Activated CD8-positive, alpha-beta T cell treated with anti-CD3 and anti-CD28 coated beads for 36 hours (primary cell): ENCODE measurements around the gene CCDC146. TPM values are rescaled to one million over a fixed set of nuclear protein-coding genes. Genes with fewer than 3 reads are reported as not detected.

Experiments
- ATAC-seq: fragments of 200-7000 bp; cut with Tn5 transposase; one replicate; pipeline ENCODE4 v1.10.0; 2021; ENCODE audit warnings: mild to moderate bottlenecking, moderate library complexity
- CTCF ChIA-PET: fragments of 350-600 bp; sonication (Branson Sonifier 250); formaldehyde crosslinking; loops from one replicate; lab custom pipeline; 2021; ENCODE audit warnings: antibody characterized with exemption; lab: Charles Lee
- POLR2A ChIA-PET: fragments of 350-600 bp; sonication (Branson Sonifier 250); formaldehyde crosslinking; loops from one replicate; lab custom pipeline; 2021; ENCODE audit warnings: antibody characterized with exemption; lab: Charles Lee
- DNase-seq: peaks from one replicate; pipeline ENCODE4 v3.0.0-alpha.2; 2020
- H3K27ac Mint-ChIP-seq: one replicate; pipeline ENCODE4 v1.8.0; 2021; ENCODE audit warnings: mild to moderate bottlenecking, mixed read lengths
- H3K27me3 Mint-ChIP-seq: one replicate; pipeline ENCODE4 v1.8.0; 2021; ENCODE audit warnings: mixed read lengths
- H3K36me3 Mint-ChIP-seq: one replicate; pipeline ENCODE4 v1.8.0; 2021; ENCODE audit warnings: low read depth, mixed read lengths
- H3K4me1 Mint-ChIP-seq: one replicate; pipeline ENCODE4 v1.8.0; 2021; ENCODE audit warnings: low read depth, mixed read lengths
- H3K4me3 Mint-ChIP-seq: one replicate; pipeline ENCODE4 v1.8.0; 2021; ENCODE audit warnings: mild to moderate bottlenecking, moderate library complexity, mixed read lengths
- H3K9me3 Mint-ChIP-seq: one replicate; pipeline ENCODE4 v1.8.0; 2021; ENCODE audit warnings: mixed read lengths
- CTCF ChIP-seq: fragments of 200-600 bp; IDR thresholded peaks from one replicate; pipeline ENCODE4 v1.8.0; 2022; ENCODE audit warnings: antibody characterized with exemption, mild to moderate bottlenecking
- intact Hi-C: fragments of 100-400 bp; cut with micrococcal nuclease; formaldehyde crosslinking; loops from one replicate; pipeline ENCODE4 v1.10.0; 2022
- total RNA-seq, 2 experiments: library from RNA; stranded (reverse); gene quantifications; one replicate each; pipeline ENCODE4 v1.2.3, GENCODE V29; 2021

The CCDC146 gene
- total RNA-seq, 2 experiments from 2014 or later, result 2.1 to 2.6 TPM

- no peaks in the 10 kb centered on the region for H3K36me3 Mint-ChIP-seq
- H3K9me3 Mint-ChIP-seq, result no peaks in the 10 kb centered on the region
- ChIA-PET CTCF (interaction anchor here (1.7 to 1.9 kb wide), 2 partner anchors 12 to 15 kb away, joined by 4 to 12 read pairs; no protein-coding TSS in a partner anchor), POLR2A (no interaction called here)
- DNase-seq, result no peak
- H3K4me3 Mint-ChIP-seq, result no peak overlapping the region
- intact Hi-C loops, result no loop called here
- no peak for ATAC-seq
- H3K4me1 Mint-ChIP-seq, result no peaks in the 10 kb centered on the region
- no peak overlapping the region for H3K27ac Mint-ChIP-seq
- H3K27me3 Mint-ChIP-seq, result no peaks in the 10 kb centered on the region
- no peak for TF ChIP-seq CTCF
Observed at GRCh38 chr7:77258593-77258992, 136.2 kb downstream of the CCDC146 start.

GRCh38 chr7:77262316-77262715 is 139.9 kb downstream of the CCDC146 start:
- no peaks in the 10 kb centered on the region for H3K9me3 Mint-ChIP-seq

GRCh38 chr7:77265666-77266065 is 143.3 kb downstream of the CCDC146 start:
- ChIA-PET CTCF (interaction anchor here (0.7 to 2.7 kb wide), 5 partner anchors 13 to 131 kb away, joined by 3 to 8 read pairs (median 3); no protein-coding TSS in a partner anchor), POLR2A (no interaction called here)
- ATAC-seq, result no peak
- H3K9me3 Mint-ChIP-seq, result no peaks in the 10 kb centered on the region
- intact Hi-C loops, result no loop called here
- H3K4me3 Mint-ChIP-seq, result no peak overlapping the region
- H3K4me1 Mint-ChIP-seq, result peaks cover 14% of the 10 kb centered on the region
- H3K27ac Mint-ChIP-seq, result peak overlapping the region; percentile 27
- H3K36me3 Mint-ChIP-seq, result no peaks in the 10 kb centered on the region
- no peaks in the 10 kb centered on the region for H3K27me3 Mint-ChIP-seq
- DNase-seq, result no peak
- no peak for TF ChIP-seq CTCF

More at GRCh38 chr7:77262316-77262715, 139.9 kb downstream of the CCDC146 start:
- Mint-ChIP-seq H3K27ac (no peak overlapping the region), H3K27me3 (no peaks in the 10 kb centered on the region), H3K36me3 (no peaks in the 10 kb centered on the region), H3K4me3 (no peak overlapping the region), H3K4me1 (peaks cover 14% of the 10 kb centered on the region)
- intact Hi-C loops, result no loop called here
- TF ChIP-seq CTCF, result no peak
- no peak for DNase-seq
- CTCF ChIA-PET, result interaction anchor here (0.7 to 3.2 kb wide), 3 partner anchors 9 to 389 kb away, joined by 3 to 11 read pairs (median 3); no protein-coding TSS in a partner anchor
- ATAC-seq, result no peak
- POLR2A ChIA-PET, result interaction anchor here (0.6 kb wide), 1 partner anchor 14 kb away, joined by 3 read pairs; no protein-coding TSS in a partner anchor

GRCh38 chr7:77266291-77266794 is 143.9 kb downstream of the CCDC146 start:
- H3K4me3 Mint-ChIP-seq, result no peak overlapping the region
- intact Hi-C loops, result no loop called here
- CTCF ChIA-PET, result interaction anchor here (0.8 to 2.7 kb wide), 4 partner anchors 19 to 66 kb away, joined by 3 to 8 read pairs (median 4); no protein-coding TSS in a partner anchor
- ATAC-seq (peak; percentile 96), DNase-seq (peak; percentile 31)
- no peak overlapping the region for H3K27ac Mint-ChIP-seq
- no peaks in the 10 kb centered on the region for H3K36me3 Mint-ChIP-seq
- H3K4me1 Mint-ChIP-seq, result peaks cover 14% of the 10 kb centered on the region
- H3K27me3 Mint-ChIP-seq, result no peaks in the 10 kb centered on the region
- POLR2A ChIA-PET, result no interaction called here
- TF ChIP-seq CTCF, result no peak
- no peaks in the 10 kb centered on the region for H3K9me3 Mint-ChIP-seq

- POLR2A ChIA-PET, result no interaction called here
- Mint-ChIP-seq H3K9me3 (no peaks in the 10 kb centered on the region), H3K27ac (no peak overlapping the region), H3K27me3 (no peaks in the 10 kb centered on the region), H3K4me3 (no peak overlapping the region), H3K4me1 (peaks cover 14% of the 10 kb centered on the region), H3K36me3 (peaks cover 1% of the 10 kb centered on the region)
- no peak for TF ChIP-seq CTCF
- CTCF ChIA-PET, result interaction anchor here (1.1 to 1.3 kb wide), 2 partner anchors 22 to 63 kb away, joined by 4 read pairs; no protein-coding TSS in a partner anchor
- intact Hi-C loops, result no loop called here
- no peak for DNase-seq
- ATAC-seq, result no peak
Observed at GRCh38 chr7:77269360-77270093, 147.1 kb downstream of the CCDC146 start.
